ENCODE results near the gene TMEM225B. TPM values are rescaled to one million over a fixed set of nuclear protein-coding genes. Genes with fewer than 3 reads are reported as not detected.

TMEM225B gene
- total and polyA plus RNA-seq, 2 of the 4 experiments (the other 2 are of a cell fraction), result 0.32 to 0.54 TPM

DNA sequence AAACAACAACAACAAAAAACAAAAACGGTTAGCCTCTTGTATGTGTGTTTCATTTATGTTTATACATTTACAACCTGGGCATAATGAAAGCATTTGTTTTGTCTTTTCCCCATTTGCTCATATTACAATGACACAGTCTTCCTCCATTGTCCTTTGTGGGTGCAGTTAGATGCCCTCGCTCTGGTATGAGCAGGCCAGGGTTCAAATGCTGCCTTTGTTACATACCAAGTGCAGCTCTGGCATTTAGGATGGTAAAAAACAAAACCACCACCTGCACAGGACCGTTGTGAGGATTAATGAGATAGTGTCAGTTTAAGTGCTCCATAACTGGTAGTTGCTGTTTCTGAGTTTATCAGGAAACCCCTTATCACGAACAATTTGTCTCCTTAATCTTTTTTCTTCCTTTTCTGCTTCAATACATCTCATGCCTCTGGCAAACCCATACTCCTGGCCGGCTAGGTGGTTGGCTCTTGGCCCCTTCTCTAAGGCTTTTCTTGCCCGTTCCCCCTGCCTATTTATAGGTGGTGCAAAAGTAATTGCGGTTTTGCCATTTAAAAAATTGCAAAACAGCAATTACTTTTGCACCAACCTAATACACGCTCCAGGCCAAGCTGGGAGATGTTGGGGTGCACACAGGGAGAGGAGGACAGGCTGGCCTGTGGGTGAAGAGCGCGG lies 18.6 kb upstream of the TMEM225B start:
- Histone ChIP-seq H3K4me3 (ENCODE audit: insufficient read depth, low read depth, low read length) (peak overlapping the region; percentile 68; the same call in 1 of the 2 replicates), H3K36me3 (ENCODE audit: control insufficient read depth, insufficient read depth, low read length) (0 out of 2 replicates have a peak, but pooled peaks cover 2% of the 10 kb centered on the region), H3K79me1 (ENCODE audit: low read depth in 1 of 2, low read length in 2 of 2) (peaks cover 10 to 22% of the 10 kb centered on the region in 2 experiments), H3K9me3 (ENCODE audit: control insufficient read depth, insufficient read depth, low read length) (no peaks in the 10 kb centered on the region), H3K4me2 (ENCODE audit: low read depth, low read length) (peak overlapping the region; percentile 98), H2BK15ac (ENCODE audit: low read depth, low read length) (no peak overlapping the region), H2AFZ (replicated peaks; ENCODE audit: low read length, poor library complexity) (peak overlapping the region; percentile 96), H3K9ac (ENCODE audit: low read depth, low read length) (peak overlapping the region; percentile 69; the same call in 1 of the 2 replicates), H3K4ac (ENCODE audit: low read depth, low read length) (0 out of 2 replicates have a peak overlapping the region, but pooled peaks have one; percentile 78), H3K9me1 (ENCODE audit: insufficient read depth, low read length) (no peaks in the 10 kb centered on the region; the same call in 1 of the 2 replicates), H3K56ac (ENCODE audit: extremely low read depth, insufficient read depth, low read length) (no peak overlapping the region), H2BK5ac (ENCODE audit: low read depth, low read length, poor library complexity, severe bottlenecking) (no peak overlapping the region), H2AK9ac (replicated peaks; ENCODE audit: low read depth, low read length, poor library complexity) (peak overlapping the region; percentile 10), H2AK5ac (ENCODE audit: low read depth, low read length) (peak overlapping the region; percentile 15; the same call in 1 of the 2 replicates), H3K27me3 (ENCODE audit: control insufficient read depth, insufficient read depth, low read length) (no peaks in the 10 kb centered on the region), H3K23ac (ENCODE audit: low read depth, low read length) (no peak overlapping the region), H2BK120ac (ENCODE audit: low read depth, low read length) (no peak overlapping the region), H2BK20ac (ENCODE audit: low read depth, low read length) (no peak overlapping the region), H3K18ac (ENCODE audit: low read depth, low read length) (no peak overlapping the region), H4K91ac (ENCODE audit: insufficient read depth, low read depth, low read length) (no peak overlapping the region; the same call in 1 of the 2 replicates), H3K27ac (ENCODE audit: insufficient read depth, low read length) (no peak overlapping the region), H3K14ac (replicated peaks; ENCODE audit: low read depth, low read length) (0 out of 2 replicates have a peak overlapping the region, but pooled peaks have one; percentile 15), H4K5ac (ENCODE audit: low read depth, low read length) (no peak overlapping the region; the same call in 1 of the 2 replicates), H4K20me1 (ENCODE audit: insufficient read depth, low read length) (peaks cover 4% of the 10 kb centered on the region; the same call in 1 of the 2 replicates), H3K4me1 (ENCODE audit: control insufficient read depth, insufficient read depth, low read length) (peaks cover 4% of the 10 kb centered on the region; the same call in 1 of the 2 replicates), H4K8ac (ENCODE audit: low read depth in 2 of 2, low read length in 2 of 2) (peak overlapping the region; percentile 54 to 85; a peak in 3 of 4 replicates)
- DNase-seq (no peak), ATAC-seq (ENCODE audit: low read depth) (no peak)
- intact Hi-C loops (cut with micrococcal nuclease) (no loop called here), in situ Hi-C loops (cut with MboI; ENCODE audit: low sequenced_read_pairs) (no loop called here), dilution Hi-C loops (cut with HindIII; ENCODE audit: low sequenced_read_pairs, unreplicated experiment) (no loop called here)
- WGBS, 2 experiments (ENCODE audit: extremely low coverage in 2 of 2, insufficient read length in 1 of 2), result no CpG with 5 or more reads among the region's 10 CpGs
- ChIA-PET CTCF (no interaction called here), POLR2A (ENCODE audit: unreplicated experiment) (no interaction called here)
- no TSS peak for BruUV-seq (replicated peaks)
- TF ChIP-seq MAZ (IDR thresholded peaks at IDR 0.05; ENCODE audit: borderline replicate concordance, low read depth, low read length) (no peak), MXI1 (IDR thresholded peaks at IDR 0.05; ENCODE audit: borderline replicate concordance, low read depth, low read length) (no peak), RAD21 (IDR thresholded peaks at IDR 0.05; ENCODE audit: low read length) (no peak), RFX5 (IDR thresholded peaks at IDR 0.05; ENCODE audit: low read depth, low read length) (no peak), CHD1 (IDR thresholded peaks at IDR 0.05; ENCODE audit: low read depth, low read length) (no peak), RCOR1 (IDR thresholded peaks at IDR 0.05; ENCODE audit: insufficient replicate concordance, low read length) (no peak), MAFK (IDR thresholded peaks at IDR 0.05; ENCODE audit: low read depth, low read length) (no peak), ELK1 (IDR thresholded peaks at IDR 0.05; ENCODE audit: borderline replicate concordance, low read depth, low read length) (no peak), CEBPB (IDR thresholded peaks at IDR 0.05; ENCODE audit: low read depth, low read length) (no peak), NFE2L2 (IDR thresholded peaks at IDR 0.05; ENCODE audit: low read depth, low read length) (no peak), POLR2A (IDR thresholded peaks at IDR 0.05; ENCODE audit: low read depth, low read length) (no peak), USF2 (IDR thresholded peaks at IDR 0.05; ENCODE audit: low read depth, low read length) (no peak)
- TF ChIP-seq, protein P1, sequence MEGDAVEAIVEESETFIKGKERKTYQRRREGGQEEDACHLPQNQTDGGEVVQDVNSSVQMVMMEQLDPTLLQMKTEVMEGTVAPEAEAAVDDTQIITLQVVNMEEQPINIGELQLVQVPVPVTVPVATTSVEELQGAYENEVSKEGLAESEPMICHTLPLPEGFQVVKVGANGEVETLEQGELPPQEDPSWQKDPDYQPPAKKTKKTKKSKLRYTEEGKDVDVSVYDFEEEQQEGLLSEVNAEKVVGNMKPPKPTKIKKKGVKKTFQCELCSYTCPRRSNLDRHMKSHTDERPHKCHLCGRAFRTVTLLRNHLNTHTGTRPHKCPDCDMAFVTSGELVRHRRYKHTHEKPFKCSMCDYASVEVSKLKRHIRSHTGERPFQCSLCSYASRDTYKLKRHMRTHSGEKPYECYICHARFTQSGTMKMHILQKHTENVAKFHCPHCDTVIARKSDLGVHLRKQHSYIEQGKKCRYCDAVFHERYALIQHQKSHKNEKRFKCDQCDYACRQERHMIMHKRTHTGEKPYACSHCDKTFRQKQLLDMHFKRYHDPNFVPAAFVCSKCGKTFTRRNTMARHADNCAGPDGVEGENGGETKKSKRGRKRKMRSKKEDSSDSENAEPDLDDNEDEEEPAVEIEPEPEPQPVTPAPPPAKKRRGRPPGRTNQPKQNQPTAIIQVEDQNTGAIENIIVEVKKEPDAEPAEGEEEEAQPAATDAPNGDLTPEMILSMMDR (conservative IDR thresholded peaks at IDR 0.05; ENCODE audit: low read depth, low read length), result no peak

All from IMR-90 (cell line).